Lung (tissue), 12 donors: ENCODE data around the gene TMEM247. TPM values are rescaled to one million over a fixed set of nuclear protein-coding genes. Genes with fewer than 3 reads are reported as not detected.

Experiments used
- ATAC-seq: fragments of 200-7000 bp; cut with Tn5 transposase; one replicate; pipeline ENCODE4 v1.9.1; 2020; ENCODE audit warnings: moderate number of reproducible peaks; ENCODE audit not compliant: insufficient read depth, low FRiP score
- DNase-seq, 3 donors: peaks; one replicate each; pipeline ENCODE4 v3.0.0-alpha.2; 2013 to 2017
- H3K27ac ChIP-seq, 2 donors: one replicate each; pipeline ENCODE4 v1.5.1; 2013; ENCODE audit warnings: mild to moderate bottlenecking in 2 of 2, moderate library complexity in 2 of 2, control low read depth in 1 of 2, inconsistent platforms in 1 of 2, low read depth in 1 of 2, low read length in 1 of 2
- H3K27me3 ChIP-seq, 3 donors: one replicate each; pipeline ENCODE4 v1.5.1; 2013; ENCODE audit warnings: low read length in 2 of 3; ENCODE audit not compliant: control insufficient read depth in 3 of 3, insufficient read depth in 3 of 3
- H3K36me3 ChIP-seq, 4 donors: one replicate each; pipeline ENCODE4 v1.5.1; 2013; ENCODE audit warnings: low read length in 4 of 4, mild to moderate bottlenecking in 1 of 4, moderate library complexity in 1 of 4; ENCODE audit not compliant: control insufficient read depth in 4 of 4, insufficient read depth in 4 of 4
- H3K4me1 ChIP-seq, 5 donors: one replicate each; pipeline ENCODE4 v1.5.1; 2013; ENCODE audit warnings: low read length in 5 of 5, mild to moderate bottlenecking in 2 of 5, moderate library complexity in 1 of 5; ENCODE audit not compliant: control insufficient read depth in 5 of 5, insufficient read depth in 5 of 5
- H3K4me3 ChIP-seq: one replicate; pipeline ENCODE4 v1.5.1; 2013; ENCODE audit warnings: mild to moderate bottlenecking, control low read depth, moderate library complexity
- H3K9ac ChIP-seq, 2 donors: one replicate each; pipeline ENCODE4 v1.5.1; 2013; ENCODE audit warnings: low read length in 2 of 2, control low read depth in 1 of 2; ENCODE audit not compliant: insufficient read depth in 1 of 2
- H3K9me3 ChIP-seq, 4 donors: one replicate each; pipeline ENCODE4 v1.5.1; 2013; ENCODE audit warnings: low read length in 3 of 4, mild to moderate bottlenecking in 1 of 4, moderate library complexity in 1 of 4; ENCODE audit not compliant: control insufficient read depth in 4 of 4, insufficient read depth in 3 of 4
- CTCF ChIP-seq: IDR thresholded peaks from 2 replicates; pipeline ENCODE4 v1.5.1; 2012; ENCODE audit warnings: mild to moderate bottlenecking; ENCODE audit errors: control extremely low read depth, extremely low read depth
- WGBS, 2 donors: extraction: QIAGEN DNeasy Blood & Tissue Kit; methylation state at CpG; one replicate each; pipeline ENCODE4 v1.1.7; 2013; 5-methylcytosine and 5-hydroxymethylcytosine counted together
- polyA plus RNA-seq, 2 donors: library from polyadenylated mRNA; stranded (reverse); fragments of 200-250 nt; gene quantifications; one replicate each; pipeline ENCODE4 v1.2.1, GENCODE V29; 2013
- total RNA-seq, 2 donors: library from RNA; depleted of rRNA in 1 of 2; stranded (reverse); fragments of >200 nt in 1 of 2; gene quantifications; one replicate each; pipeline ENCODE4 v1.2.1, GENCODE V29; 2014 to 2021
- donor health status: control.
- donor health status: control.
- donor health status: Bipolar disorder and iron deficiency.
- donor health status: healthy.
- donor health status: DM: yes; HTN: yes; CAD: no.

TMEM247 gene
- total and polyA plus RNA-seq, 4 donors = not detected

GRCh38 chr2:46431481-46432235, 47.7 kb upstream of the TMEM247 start:
- TF ChIP-seq CTCF = no peak
- H3K27ac ChIP-seq = no peak overlapping the region
- no peak overlapping the region for H3K4me3 ChIP-seq
- H3K9me3 ChIP-seq = no peaks in the 10 kb centered on the region
- DNase-seq (no peak), ATAC-seq (no peak)
- peaks cover 0 to 16% (median 3%) of the 10 kb centered on the region in 5 donors for H3K4me1 ChIP-seq
- 72 to 76% methylated on average over 5 of the region's 5 CpGs for WGBS, 2 donors
- H3K9ac ChIP-seq = no peak overlapping the region
- no peaks in the 10 kb centered on the region for H3K27me3 ChIP-seq
- no peaks in the 10 kb centered on the region for H3K36me3 ChIP-seq

GRCh38 chr2:46434851-46435273, 44.5 kb upstream of the TMEM247 start:
- no peak for DNase-seq
- 68% methylated on average over 3 of the region's 3 CpGs for WGBS, 2 donors
- no peak for ATAC-seq
- H3K27ac ChIP-seq = no peak overlapping the region
- no peak overlapping the region for H3K9ac ChIP-seq
- peaks cover 0 to 16% (median 3%) of the 10 kb centered on the region in 5 donors for H3K4me1 ChIP-seq
- TF ChIP-seq CTCF = no peak
- H3K36me3 ChIP-seq = no peaks in the 10 kb centered on the region
- no peaks in the 10 kb centered on the region for H3K9me3 ChIP-seq
- no peak overlapping the region for H3K4me3 ChIP-seq
- no peaks in the 10 kb centered on the region for H3K27me3 ChIP-seq

GRCh38 chr2:46435353-46435752, 44.0 kb upstream of the TMEM247 start:
- ATAC-seq = no peak
- H3K4me3 ChIP-seq = no peak overlapping the region

More at GRCh38 chr2:46435353-46435752, 44.0 kb upstream of the TMEM247 start:
- Histone ChIP-seq H3K27ac (no peak overlapping the region), H3K9ac (no peak overlapping the region), H3K9me3 (no peaks in the 10 kb centered on the region), H3K4me1 (peaks cover 0 to 16% (median 3%) of the 10 kb centered on the region in 5 donors), H3K27me3 (no peaks in the 10 kb centered on the region), H3K36me3 (no peaks in the 10 kb centered on the region)
- no peak for DNase-seq
- no peak for TF ChIP-seq CTCF
